Ovary (tissue), 3 donors: Measurements from ENCODE around the gene PGM5.

Experiments
- EP300 ChIP-seq: sonication (generic); formaldehyde crosslinking; IDR thresholded peaks from one replicate; pipeline ENCODE4 v1.6.1; 2017; ENCODE audit warnings: antibody characterized with exemption
- POLR2A ChIP-seq: fragments of 450-650 bp; IDR thresholded peaks from one replicate; pipeline ENCODE4 v1.6.1; 2017; ENCODE audit warnings: antibody characterized with exemption, mild to moderate bottlenecking, moderate library complexity
- TF ChIP-seq, protein P1 (sequence below), 3 donors: fragments of 450-650 bp in 2 of 3; fragments of 200-600 bp in 1 of 3; IDR thresholded peaks; one replicate each; pipeline versions ENCODE4 v1.5.1 to v1.8.0; 2016 to 2022; ENCODE audit warnings: antibody characterized with exemption in 3 of 3, mild to moderate bottlenecking in 1 of 3
- donor health status: DM: no; HTN: no; CAD: no.

- TF ChIP-seq, protein P1, sequence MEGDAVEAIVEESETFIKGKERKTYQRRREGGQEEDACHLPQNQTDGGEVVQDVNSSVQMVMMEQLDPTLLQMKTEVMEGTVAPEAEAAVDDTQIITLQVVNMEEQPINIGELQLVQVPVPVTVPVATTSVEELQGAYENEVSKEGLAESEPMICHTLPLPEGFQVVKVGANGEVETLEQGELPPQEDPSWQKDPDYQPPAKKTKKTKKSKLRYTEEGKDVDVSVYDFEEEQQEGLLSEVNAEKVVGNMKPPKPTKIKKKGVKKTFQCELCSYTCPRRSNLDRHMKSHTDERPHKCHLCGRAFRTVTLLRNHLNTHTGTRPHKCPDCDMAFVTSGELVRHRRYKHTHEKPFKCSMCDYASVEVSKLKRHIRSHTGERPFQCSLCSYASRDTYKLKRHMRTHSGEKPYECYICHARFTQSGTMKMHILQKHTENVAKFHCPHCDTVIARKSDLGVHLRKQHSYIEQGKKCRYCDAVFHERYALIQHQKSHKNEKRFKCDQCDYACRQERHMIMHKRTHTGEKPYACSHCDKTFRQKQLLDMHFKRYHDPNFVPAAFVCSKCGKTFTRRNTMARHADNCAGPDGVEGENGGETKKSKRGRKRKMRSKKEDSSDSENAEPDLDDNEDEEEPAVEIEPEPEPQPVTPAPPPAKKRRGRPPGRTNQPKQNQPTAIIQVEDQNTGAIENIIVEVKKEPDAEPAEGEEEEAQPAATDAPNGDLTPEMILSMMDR (IDR thresholded peaks at IDR 0.05), result no peak
- TF ChIP-seq POLR2A (no peak), EP300 (no peak)
These were observed 137.7 kb downstream of the PGM5 start for GRCh38 chr9:68493958-68494577.
